Erythroblast (primary cell): ENCODE data around the gene PRR30.

Experiments
- GATA1 ChIP-seq: IDR thresholded peaks from 2 replicates; pipeline ENCODE4 v1.6.1; 2011; ENCODE audit warnings: low read depth, mild to moderate bottlenecking, control low read depth, low read length, moderate library complexity
- POLR2A ChIP-seq: IDR thresholded peaks from 2 replicates; pipeline ENCODE4 v1.6.1; 2011; ENCODE audit warnings: mild to moderate bottlenecking, low read length

- no peak for TF ChIP-seq POLR2A
- no peak for TF ChIP-seq GATA1
Observed at GRCh38 chr2:27102329-27102728, 36.9 kb downstream of the PRR30 start.
